ENCODE results near the gene HS6ST1.

HS6ST1 gene

GRCh38 chr2:128347701-128348539 is 29.3 kb upstream of the HS6ST1 start:
- no peak for DNase-seq

- no peak for DNase-seq
Measured at GRCh38 chr2:128347171-128347558, 28.5 kb upstream of the HS6ST1 start.

- DNase-seq, result no peak
Measured at GRCh38 chr2:128346291-128347170, 27.9 kb upstream of the HS6ST1 start.

DNA sequence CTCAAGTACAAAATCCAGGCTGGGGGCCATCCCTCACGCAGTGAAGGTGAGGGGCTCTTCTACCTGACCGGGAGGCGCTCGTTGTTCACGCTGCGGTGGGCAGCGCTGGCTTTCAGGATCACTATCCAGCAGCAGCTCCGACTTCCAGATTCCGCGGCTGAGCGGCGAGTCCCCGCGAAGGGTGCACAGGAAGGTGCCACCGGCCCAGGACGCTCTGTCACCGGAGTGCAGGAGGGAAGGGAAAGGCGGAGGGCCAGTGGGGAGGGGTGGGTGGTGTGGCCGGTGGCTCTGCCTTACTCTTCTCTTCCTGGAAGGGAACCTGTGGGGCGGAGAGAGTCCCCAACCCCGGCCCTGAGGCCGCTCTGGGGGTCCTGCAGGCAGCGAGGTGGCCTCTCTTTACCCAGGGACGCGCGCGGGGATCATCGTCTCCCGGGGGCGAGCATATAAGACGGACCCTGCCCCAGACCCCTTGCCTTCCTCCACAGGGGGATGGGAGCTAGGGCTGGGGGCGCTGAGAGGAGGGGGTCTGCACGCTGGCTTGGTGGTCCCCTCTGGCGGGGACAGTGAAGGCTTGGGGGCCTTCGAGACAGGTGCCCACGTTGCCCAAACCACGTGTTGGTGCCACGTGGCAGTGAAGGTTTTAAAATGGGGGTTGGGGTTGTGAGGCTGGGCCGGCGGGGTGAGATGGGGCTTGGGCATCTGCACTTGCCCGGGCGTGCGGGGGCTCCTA is 26.9 kb upstream of the HS6ST1 start:
- DNase-seq, result no peak

DNA sequence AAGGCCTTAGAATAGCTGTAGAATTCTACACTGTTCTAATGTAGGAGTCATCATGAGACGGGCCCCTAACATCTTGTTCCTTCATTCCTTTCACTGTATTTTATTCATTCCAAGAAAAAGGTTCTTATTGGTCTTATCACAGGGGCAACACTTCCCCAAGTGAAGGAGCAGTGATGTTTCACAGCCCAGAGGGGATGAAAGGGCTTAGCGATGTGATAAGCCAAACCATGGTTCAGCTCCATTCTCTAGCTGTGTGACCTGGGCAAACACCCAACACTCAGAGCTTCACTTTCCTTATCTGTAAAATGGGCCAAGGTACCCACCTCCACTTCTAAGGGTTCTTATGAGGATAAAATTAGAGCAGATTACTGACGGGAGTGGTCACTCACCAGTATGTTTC is 25.4 kb upstream of the HS6ST1 start:
- DNase-seq, result no peak

GRCh38 chr2:128343459-128343858 is 24.8 kb upstream of the HS6ST1 start:
- DNase-seq, result no peak

- DNase-seq, result no peak
Measured at GRCh38 chr2:128342550-128342949, 23.9 kb upstream of the HS6ST1 start.

DNA sequence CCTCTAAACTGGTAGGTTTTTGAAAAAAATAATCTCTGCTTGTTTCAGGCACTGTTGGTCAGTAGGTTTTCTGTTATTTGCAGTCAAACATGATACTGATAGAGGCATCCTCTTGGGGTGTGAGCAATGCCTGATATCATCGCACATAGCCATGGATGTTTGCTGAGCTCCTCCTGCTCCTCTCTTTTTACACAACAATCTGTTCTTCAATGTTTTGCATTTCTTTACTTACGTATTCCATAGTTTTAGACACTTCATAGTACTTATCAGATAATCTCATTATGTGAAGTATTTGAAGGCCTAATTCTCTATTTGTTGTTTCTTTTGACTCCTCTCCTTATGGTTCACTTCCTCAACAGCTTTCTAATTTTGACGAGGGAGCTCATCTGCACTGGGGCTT is 23.0 kb upstream of the HS6ST1 start:
- no peak for DNase-seq

DNA sequence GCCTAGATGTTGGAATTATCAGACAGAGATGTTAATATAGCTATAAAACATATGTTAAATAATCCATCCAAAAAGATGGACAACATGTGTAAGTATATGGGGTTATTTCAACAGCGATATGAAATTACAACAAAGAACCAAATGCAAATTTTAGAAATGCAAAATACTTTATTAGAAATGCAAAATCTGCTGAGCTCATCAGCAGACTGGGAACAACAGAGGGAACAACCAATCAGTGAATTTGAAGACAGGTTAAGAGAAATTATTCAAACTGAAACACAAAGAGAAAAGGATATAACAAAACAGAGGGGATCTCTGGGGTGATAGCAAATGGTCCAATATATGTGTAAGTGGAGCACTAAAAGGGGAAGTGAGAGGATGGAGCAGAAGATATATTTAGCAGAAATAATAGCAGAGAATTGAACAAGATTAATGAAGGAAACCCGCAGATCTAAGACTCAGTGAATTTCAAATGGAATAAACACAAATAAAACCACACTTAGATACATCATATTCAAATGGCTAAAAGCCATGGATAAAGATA is 13.5 kb upstream of the HS6ST1 start:
- DNase-seq, result no peak

- no peak for DNase-seq
Measured at GRCh38 chr2:128330583-128330982, 11.9 kb upstream of the HS6ST1 start.

DNA sequence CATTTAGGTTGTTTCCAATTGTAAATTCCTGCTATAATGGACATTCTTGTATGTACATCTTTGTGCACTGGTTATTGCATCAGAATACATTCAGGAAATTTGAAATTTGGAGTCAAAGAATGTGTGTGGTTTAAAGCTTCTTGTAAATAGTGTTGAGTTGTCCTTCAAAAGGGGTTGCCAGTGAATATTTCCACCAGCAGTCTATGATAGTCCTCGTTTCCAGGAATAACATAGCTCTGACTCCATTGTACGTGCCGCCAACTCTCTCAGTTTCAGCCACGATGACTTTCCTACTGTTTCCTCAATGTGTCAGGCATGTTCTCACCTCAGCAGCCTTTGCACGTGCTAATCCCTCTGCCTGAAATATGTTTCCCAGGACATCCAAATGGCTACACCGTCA is 10.9 kb upstream of the HS6ST1 start:
- peak; percentile 44 for DNase-seq

DNA sequence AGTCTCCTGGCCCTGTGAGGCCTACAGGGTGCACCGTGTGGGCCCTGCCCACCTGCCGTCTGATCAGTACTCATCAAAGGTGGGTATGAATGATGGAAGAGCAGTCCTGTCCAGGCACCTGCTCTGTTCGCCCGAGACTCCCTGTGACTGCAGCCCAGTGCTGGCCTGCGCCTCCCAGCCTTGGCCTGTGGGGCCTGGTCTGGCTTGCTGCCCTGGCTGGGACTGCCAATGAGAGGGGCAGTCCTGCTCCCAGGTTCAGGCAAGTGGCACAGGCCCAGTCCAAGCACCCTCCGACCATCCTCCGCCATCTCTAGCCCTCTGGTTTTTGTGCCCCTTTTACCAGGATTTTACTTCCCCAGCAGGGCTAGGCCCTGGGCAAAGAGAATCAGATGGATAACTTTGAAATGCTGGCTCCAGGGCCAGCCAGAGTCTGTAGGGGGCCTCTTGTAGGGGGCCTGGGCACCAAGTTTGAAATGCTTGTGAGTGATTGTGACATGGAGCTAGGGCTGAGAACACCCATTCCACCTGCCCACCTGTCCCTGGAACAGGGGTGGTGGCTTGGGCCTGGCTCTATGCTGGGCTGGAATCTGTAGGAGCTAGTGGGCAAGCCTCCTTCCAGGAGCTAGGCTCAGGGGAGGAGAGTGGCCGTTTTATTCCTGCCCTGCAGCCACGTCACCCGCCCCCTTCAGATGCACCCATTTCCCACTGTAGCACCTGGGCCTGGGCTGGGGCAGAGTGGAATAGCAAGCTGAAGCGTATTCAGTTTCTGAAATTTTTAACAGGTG is 8.7 kb upstream of the HS6ST1 start:
- DNase-seq, result no peak

- no peak for DNase-seq
Measured at GRCh38 chr2:128326346-128326745, 7.7 kb upstream of the HS6ST1 start.

- no peak for DNase-seq
Measured at GRCh38 chr2:128325611-128326181, 7.0 kb upstream of the HS6ST1 start.

DNA sequence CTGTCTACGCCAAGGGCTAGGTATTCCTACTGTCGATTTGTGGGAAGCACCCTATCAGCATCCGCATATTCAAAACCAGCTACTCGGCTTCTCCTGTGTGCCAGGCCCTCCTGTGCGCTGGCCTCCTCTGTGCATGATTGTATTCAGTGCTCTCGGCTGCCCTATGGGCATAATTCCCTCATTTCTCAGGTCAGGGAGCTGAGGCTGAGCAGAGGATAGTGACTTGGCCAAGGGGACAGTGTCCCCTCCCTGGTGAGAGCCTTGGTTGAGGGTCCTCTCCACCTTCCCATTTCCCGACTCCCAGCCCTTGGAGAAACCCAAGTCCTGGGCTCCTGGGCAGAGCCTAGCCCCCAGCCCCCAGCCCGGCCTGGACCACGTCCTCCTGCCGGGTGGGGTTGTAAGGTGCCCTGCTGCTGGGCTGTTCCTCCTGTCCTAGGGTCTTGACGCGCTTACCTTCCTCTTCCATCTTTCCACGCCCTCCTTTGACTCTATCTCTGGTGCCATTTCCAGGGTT is 6.3 kb upstream of the HS6ST1 start:
- DNase-seq, result no peak

DNA sequence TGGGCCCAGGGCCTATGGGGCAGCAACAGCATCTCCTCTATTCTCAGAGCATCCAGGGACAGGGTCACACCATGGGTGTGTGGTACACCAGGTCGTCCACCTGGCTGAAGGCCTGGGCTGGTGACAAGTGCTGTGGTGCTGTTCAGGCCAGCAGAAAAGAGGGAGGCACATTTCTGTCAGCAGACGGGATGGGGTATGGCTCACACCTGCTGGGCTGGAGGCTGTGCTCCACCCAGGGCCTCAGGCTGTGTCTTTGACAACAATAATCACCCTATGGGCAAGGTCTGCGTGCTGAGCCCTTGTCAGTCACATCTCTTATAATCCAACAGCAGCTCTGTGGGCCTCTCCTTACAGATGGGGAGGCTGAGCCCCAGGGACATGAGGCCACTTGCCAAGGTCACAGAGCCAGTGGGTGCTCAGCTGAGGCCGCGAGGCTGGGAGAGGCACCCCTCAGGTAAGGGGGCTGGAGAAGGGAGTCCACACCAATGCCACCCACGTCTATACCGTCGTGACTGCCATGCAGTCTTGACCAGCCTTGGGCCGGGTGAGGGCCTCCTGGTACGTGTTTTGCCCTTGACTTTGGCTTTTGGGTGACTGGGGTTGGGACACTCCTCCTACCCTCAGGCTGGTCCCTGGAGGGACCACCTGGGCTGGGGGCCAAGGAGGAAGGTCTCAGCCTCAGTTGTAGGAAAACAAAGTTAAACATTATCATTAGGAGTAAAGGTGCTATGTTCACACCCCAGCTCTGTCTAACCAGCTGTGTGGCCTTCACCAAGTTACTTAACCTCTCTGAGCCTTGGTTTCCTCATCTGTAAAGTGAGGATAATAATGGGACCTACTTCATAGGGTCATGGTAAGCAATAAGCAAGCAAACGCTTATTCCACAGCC is 5.6 kb upstream of the HS6ST1 start:
- no peak for DNase-seq

GRCh38 chr2:128323555-128323931 is 4.9 kb upstream of the HS6ST1 start:
- no peak for DNase-seq

DNA sequence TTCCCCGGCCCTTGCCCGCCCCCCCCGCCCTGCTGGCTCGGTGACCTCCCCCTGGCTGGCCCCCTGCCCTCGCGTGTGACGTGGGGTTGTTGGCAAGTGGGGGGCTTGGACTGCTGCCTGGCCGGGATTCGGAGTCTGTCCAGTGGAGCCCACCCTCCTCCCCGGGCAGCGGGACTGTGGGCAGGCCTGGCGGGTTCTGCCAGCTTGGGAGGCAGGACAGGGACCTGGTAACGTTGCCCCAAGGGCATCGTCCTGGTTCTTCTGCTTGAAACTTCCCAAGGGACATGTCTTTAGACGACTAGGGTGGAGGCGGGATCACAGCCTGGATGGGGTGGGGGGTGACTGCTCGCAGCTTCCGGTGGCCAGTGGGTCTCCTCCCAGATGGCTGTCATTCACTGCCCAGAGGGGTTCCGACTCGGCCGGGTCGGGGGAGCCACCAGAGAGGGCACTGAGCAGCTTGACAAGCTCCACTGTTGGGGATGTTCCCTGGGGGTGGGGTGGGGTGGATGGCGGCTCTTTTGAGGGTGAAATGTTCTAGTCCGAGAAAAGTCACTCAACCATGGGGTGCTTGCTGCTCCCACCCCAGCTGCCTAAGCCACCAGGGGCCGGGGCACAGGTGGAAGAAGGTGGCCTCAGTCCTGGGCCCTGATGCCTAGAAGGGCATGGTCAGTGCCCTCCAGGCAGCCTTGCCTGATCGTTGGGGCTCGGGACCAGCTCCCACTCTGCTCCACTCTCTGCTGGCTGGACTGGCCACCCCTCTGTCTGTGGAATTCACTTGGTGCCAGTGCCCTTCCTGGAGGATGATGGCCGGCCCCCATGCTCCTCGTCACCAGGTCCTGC is 4.3 kb upstream of the HS6ST1 start:
- no peak for DNase-seq
